Common myeloid progenitor, CD34-positive (primary cell): Measurements from ENCODE around the gene PDE6H.

ENCODE experiments used
- CTCF ChIA-PET: fragments of 350-600 bp; sonication (Branson Sonifier 250); formaldehyde crosslinking; loops from one replicate; lab custom pipeline; 2021; ENCODE audit warnings: antibody characterized with exemption; lab: Charles Lee
- POLR2A ChIA-PET: fragments of 350-600 bp; sonication (Branson Sonifier 250); formaldehyde crosslinking; loops from one replicate; lab custom pipeline; 2021; ENCODE audit warnings: antibody characterized with exemption; lab: Charles Lee
- DNase-seq, 3 donors: peaks; one replicate each; pipeline versions ENCODE4 v3.0.0 to v3.0.0-alpha.2; 2013
- H3K27ac ChIP-seq, 2 experiments: 1 replicate in 1 of 2; 2 replicates in 1 of 2; pipeline ENCODE4 v1.7.0; 2013; ENCODE audit warnings: inconsistent platforms in 2 of 2, low read length in 2 of 2, mild to moderate bottlenecking in 2 of 2, low read depth in 1 of 2, moderate library complexity in 1 of 2; ENCODE audit not compliant: severe bottlenecking in 2 of 2, insufficient read depth in 1 of 2, poor library complexity in 1 of 2
- H3K27me3 ChIP-seq, 5 experiments: replicated peaks in 2 of 5; 1 replicate in 3 of 5; 2 replicates in 2 of 5; pipeline versions ENCODE4 v1.6.1 to v1.7.0; 2013; ENCODE audit warnings: low read length in 4 of 5, mild to moderate bottlenecking in 2 of 5, moderate library complexity in 2 of 5, inconsistent platforms in 1 of 5; ENCODE audit not compliant: insufficient read depth in 5 of 5, control insufficient read depth in 4 of 5
- H3K36me3 ChIP-seq, 4 experiments: 1 replicate in 2 of 4; 2 replicates in 2 of 4; pipeline versions ENCODE4 v1.6.1 to v1.7.0; 2013; ENCODE audit warnings: low read length in 3 of 4, control low read depth in 1 of 4, mild to moderate bottlenecking in 1 of 4; ENCODE audit not compliant: control insufficient read depth in 4 of 4, insufficient read depth in 4 of 4
- H3K4me1 ChIP-seq, 4 experiments: 1 replicate in 3 of 4; 2 replicates in 1 of 4; pipeline versions ENCODE4 v1.6.1 to v1.7.1; 2013; ENCODE audit warnings: low read length in 3 of 4, mild to moderate bottlenecking in 3 of 4, control low read depth in 1 of 4, inconsistent platforms in 1 of 4, moderate library complexity in 1 of 4; ENCODE audit not compliant: control insufficient read depth in 4 of 4, insufficient read depth in 4 of 4; ENCODE audit errors: control extremely low read depth in 1 of 4
- H3K4me3 ChIP-seq, 7 experiments: 1 replicate in 4 of 7; 2 replicates in 3 of 7; pipeline versions ENCODE4 v1.5.1 to v1.7.0; 2013; ENCODE audit warnings: mild to moderate bottlenecking in 7 of 7, low read length in 6 of 7, moderate library complexity in 6 of 7, inconsistent platforms in 2 of 7, low read depth in 2 of 7, control low read depth in 1 of 7; ENCODE audit not compliant: insufficient read depth in 4 of 7, control insufficient read depth in 1 of 7; ENCODE audit errors: extremely low read depth in 1 of 7
- H3K9me3 ChIP-seq, 5 experiments: 1 replicate in 4 of 5; 2 replicates in 1 of 5; pipeline versions ENCODE4 v1.6.1 to v1.7.1; 2013; ENCODE audit warnings: low read length in 4 of 5, mild to moderate bottlenecking in 2 of 5, inconsistent platforms in 1 of 5, low read depth in 1 of 5, moderate library complexity in 1 of 5; ENCODE audit not compliant: control insufficient read depth in 4 of 5, insufficient read depth in 2 of 5; ENCODE audit errors: control extremely low read depth in 1 of 5
- WGBS: methylation state at CpG from one replicate; pipeline ENCODE4 v1.1.5; 2013; ENCODE audit not compliant: insufficient coverage; 5-methylcytosine and 5-hydroxymethylcytosine counted together

PDE6H gene

GRCh38 chr12:14938301-14938700, 34.5 kb upstream of the PDE6H start, which contains the start of gene ERP27:
TSS of gene ERP27 (minus strand) at chr12:14938537. CDS start at chr12:14938508, 29 bp downstream.
- WGBS: 75% methylated on average over 2 of the region's 3 CpGs
- peaks cover 4 to 9% (median 7%) of the 10 kb centered on the region in 4 experiments for H3K4me1 ChIP-seq
- peaks cover 16 to 27% (median 21%) of the 10 kb centered on the region in 4 experiments for H3K36me3 ChIP-seq
- H3K4me3 ChIP-seq: no peak within 1 kb of the TSS
- peak within 1 kb of the TSS in 1 of 2 experiments; percentile 6 for H3K27ac ChIP-seq
- no peak for DNase-seq
- H3K27me3 ChIP-seq: no peaks in the 10 kb centered on the region
- ChIA-PET CTCF (interaction anchor here (0.7 to 4.8 kb wide), 8 partner anchors 9 to 163 kb away, joined by 3 to 30 read pairs (median 6); partner anchors contain the start of gene ARHGDIB), POLR2A (interaction anchor here (0.8 kb wide), 1 partner anchor 22 kb away, joined by 3 read pairs; no protein-coding TSS in a partner anchor)
- H3K9me3 ChIP-seq: no peaks in the 10 kb centered on the region

- Histone ChIP-seq H3K4me1 (peaks cover 0 to 13% (median 5%) of the 10 kb centered on the region in 4 experiments), H3K4me3 (no peak overlapping the region), H3K9me3 (no peaks in the 10 kb centered on the region), H3K27ac (no peak overlapping the region), H3K36me3 (peaks cover 25 to 52% (median 42%) of the 10 kb centered on the region in 4 experiments), H3K27me3 (no peaks in the 10 kb centered on the region)
- CTCF ChIA-PET: interaction anchor here (0.6 to 2.6 kb wide), 5 partner anchors 13 to 54 kb away, joined by 3 to 6 read pairs (median 3); no protein-coding TSS in a partner anchor
- POLR2A ChIA-PET: no interaction called here
- DNase-seq: no peak
- no CpG with 5 or more reads among the region's 2 CpGs for WGBS
These were observed 31.5 kb upstream of the PDE6H start for GRCh38 chr12:14941369-14941768.

- Histone ChIP-seq H3K4me3 (no peak overlapping the region), H3K9me3 (no peaks in the 10 kb centered on the region), H3K27ac (peak overlapping the region in 1 of 2 experiments; percentile 39), H3K36me3 (peaks cover 24 to 61% (median 51%) of the 10 kb centered on the region in 4 experiments), H3K27me3 (no peaks in the 10 kb centered on the region), H3K4me1 (peaks cover under 1 to 23% (median 12%) of the 10 kb centered on the region in 4 experiments)
- no peak for DNase-seq
- WGBS: 91% methylated on average over 12 of the region's 12 CpGs
- ChIA-PET POLR2A (no interaction called here), CTCF (interaction anchor here (0.6 to 1.1 kb wide), 2 partner anchors 15 to 53 kb away, joined by 3 read pairs; no protein-coding TSS in a partner anchor)
These were observed 30.5 kb upstream of the PDE6H start for GRCh38 chr12:14942196-14942931.

- ChIA-PET CTCF (interaction anchor here (1.0 to 3.3 kb wide), 3 partner anchors 9 to 49 kb away, joined by 4 to 15 read pairs (median 11); partner anchors contain the start of gene ERP27), POLR2A (no interaction called here)
- 100% methylated on average over 2 of the region's 2 CpGs for WGBS
- H3K36me3 ChIP-seq: peaks cover 28 to 89% (median 66%) of the 10 kb centered on the region in 4 experiments
- no peaks in the 10 kb centered on the region for H3K9me3 ChIP-seq
- H3K4me1 ChIP-seq: peaks cover 37 to 53% (median 42%) of the 10 kb centered on the region in 4 experiments
- no peak for DNase-seq
- H3K27me3 ChIP-seq: no peaks in the 10 kb centered on the region
- peak overlapping the region in 1 of 2 experiments; percentile 92 for H3K27ac ChIP-seq
- H3K4me3 ChIP-seq: no peak overlapping the region
These were observed 26.7 kb upstream of the PDE6H start for GRCh38 chr12:14946162-14946561.

- H3K9me3 ChIP-seq: no peaks in the 10 kb centered on the region
- no peaks in the 10 kb centered on the region for H3K27me3 ChIP-seq
- no peak for DNase-seq
- no CpG with 5 or more reads among the region's 1 CpG for WGBS
- H3K27ac ChIP-seq: peak overlapping the region; percentile 82 to 92
- H3K36me3 ChIP-seq: peaks cover 25 to 92% (median 60%) of the 10 kb centered on the region in 4 experiments
- POLR2A ChIA-PET: interaction anchor here (0.7 kb wide), 1 partner anchor 7 kb away, joined by 4 read pairs; no protein-coding TSS in a partner anchor
- CTCF ChIA-PET: interaction anchor here (2.2 to 3.3 kb wide), 2 partner anchors 9 to 11 kb away, joined by 11 to 15 read pairs; partner anchors contain the start of gene ERP27
- no peak overlapping the region for H3K4me3 ChIP-seq
- peaks cover 43 to 60% (median 49%) of the 10 kb centered on the region in 4 experiments for H3K4me1 ChIP-seq
These were observed 26.0 kb upstream of the PDE6H start for GRCh38 chr12:14946861-14947260.

- 0% methylated on average over 2 of the region's 3 CpGs for WGBS
- H3K27me3 ChIP-seq: no peaks in the 10 kb centered on the region
- peak overlapping the region; percentile 82 to 92 for H3K27ac ChIP-seq
- peak overlapping the region in 6 of 7 experiments; percentile 19 to 59 (median 40) for H3K4me3 ChIP-seq
- no peaks in the 10 kb centered on the region for H3K9me3 ChIP-seq
- ChIA-PET POLR2A (interaction anchor here (0.9 to 1.5 kb wide), 3 partner anchors 9 to 12 kb away, joined by 3 to 10 read pairs (median 3); partner anchors contain the start of gene ARHGDIB), CTCF (interaction anchor here (0.8 to 3.3 kb wide), 8 partner anchors 9 to 47 kb away, joined by 3 to 15 read pairs (median 4); partner anchors contain the start of gene ERP27)
- H3K36me3 ChIP-seq: peaks cover 23 to 78% (median 49%) of the 10 kb centered on the region in 4 experiments
- DNase-seq: peak; percentile 84 to 97 (median 95)
- H3K4me1 ChIP-seq: peaks cover 59 to 78% (median 67%) of the 10 kb centered on the region in 4 experiments
These were observed 24.2 kb upstream of the PDE6H start for GRCh38 chr12:14948672-14949071.
